Subcutaneous abdominal adipose tissue (tissue), 5 donors: ENCODE data around the gene CORO2B.

ENCODE experiments used
- H3K27ac ChIP-seq: one replicate; pipeline ENCODE4 v1.7.0; 2013; ENCODE audit warnings: low read depth, mild to moderate bottlenecking, inconsistent platforms, low read length, moderate library complexity
- H3K27me3 ChIP-seq, 5 donors: one replicate each; pipeline ENCODE4 v1.7.0; 2013; ENCODE audit warnings: low read length in 5 of 5, inconsistent platforms in 1 of 5; ENCODE audit not compliant: control insufficient read depth in 5 of 5, insufficient read depth in 4 of 5
- H3K36me3 ChIP-seq, 5 donors: one replicate each; pipeline ENCODE4 v1.7.0; 2013; ENCODE audit warnings: low read length in 5 of 5; ENCODE audit not compliant: control insufficient read depth in 5 of 5, insufficient read depth in 5 of 5
- H3K4me1 ChIP-seq, 5 donors: one replicate each; pipeline ENCODE4 v1.7.0; 2013; ENCODE audit warnings: low read length in 5 of 5, mild to moderate bottlenecking in 3 of 5, moderate library complexity in 1 of 5; ENCODE audit not compliant: control insufficient read depth in 5 of 5, insufficient read depth in 5 of 5
- H3K4me3 ChIP-seq, 5 donors: one replicate each; pipeline ENCODE4 v1.7.0; 2013; ENCODE audit warnings: low read length in 5 of 5, low read depth in 1 of 5
- H3K9ac ChIP-seq, 5 donors: one replicate each; pipeline ENCODE4 v1.7.0; 2013; ENCODE audit warnings: low read length in 5 of 5, mild to moderate bottlenecking in 4 of 5, moderate library complexity in 3 of 5
- H3K9me3 ChIP-seq, 5 donors: one replicate each; pipeline ENCODE4 v1.7.0; 2013; ENCODE audit warnings: low read length in 5 of 5; ENCODE audit not compliant: control insufficient read depth in 5 of 5
- donor health status: healthy.
- donor health status: healthy.
- donor health status: healthy.
- donor health status: healthy.
- donor health status: healthy.

The CORO2B gene

DNA sequence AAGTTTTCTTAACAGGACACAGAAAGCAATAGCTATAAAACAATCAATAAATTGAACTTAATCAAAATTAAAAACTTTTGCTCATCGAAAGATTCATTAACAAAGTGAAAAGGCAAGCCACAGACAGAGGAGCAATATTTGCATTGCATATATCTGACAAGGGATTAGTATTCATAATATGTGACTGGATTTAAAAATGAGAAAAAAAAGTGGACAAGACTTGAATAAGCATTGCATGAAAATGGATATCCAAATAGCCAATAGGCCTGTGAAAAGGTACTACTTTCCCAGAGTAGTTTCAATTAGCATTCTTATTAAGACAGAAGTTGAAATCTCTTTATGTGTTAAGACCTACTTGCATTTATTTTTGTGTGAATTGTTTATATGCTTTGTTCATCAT is 84.7 kb downstream of the CORO2B start:
- Histone ChIP-seq H3K4me3 (no peak overlapping the region), H3K36me3 (no peaks in the 10 kb centered on the region), H3K9me3 (no peaks in the 10 kb centered on the region), H3K27me3 (no peaks in the 10 kb centered on the region), H3K9ac (no peak overlapping the region), H3K27ac (no peak overlapping the region), H3K4me1 (peaks cover 0 to 9% (median 6%) of the 10 kb centered on the region in 5 donors)

DNA sequence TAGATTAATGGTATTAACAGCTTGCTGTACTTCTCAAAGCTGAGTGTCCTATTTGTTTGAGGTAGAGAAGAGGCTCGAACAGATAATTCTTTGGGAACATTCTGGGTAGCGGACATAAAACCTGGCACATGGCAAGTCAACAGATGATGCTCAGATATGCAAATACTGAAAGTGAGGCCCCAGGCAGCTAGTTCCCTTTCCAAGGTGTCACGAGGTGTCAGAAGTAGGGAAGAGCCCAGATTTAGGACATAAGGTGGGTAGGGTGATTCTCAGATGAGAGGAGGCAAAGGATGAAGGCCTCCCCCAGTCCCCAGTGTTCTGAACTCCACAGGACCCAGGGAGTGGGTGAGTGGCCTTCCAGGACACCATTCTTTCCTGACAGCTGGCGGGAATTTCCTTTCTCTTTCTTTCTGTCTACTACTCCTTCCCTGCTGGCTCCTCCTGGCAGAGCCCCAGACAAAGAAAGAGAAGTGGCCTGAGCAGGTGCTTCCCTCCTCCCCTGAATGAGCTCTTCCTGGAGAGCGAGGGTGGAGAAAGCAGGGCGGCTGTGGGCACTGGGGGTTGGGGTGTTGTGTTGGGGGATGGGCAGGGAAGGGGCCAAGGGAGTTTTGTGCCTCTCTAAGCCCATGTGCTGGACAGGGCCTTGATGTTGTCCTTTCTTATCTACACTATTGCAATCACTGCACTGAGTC is 87.5 kb downstream of the CORO2B start:
- Histone ChIP-seq H3K27me3 (no peaks in the 10 kb centered on the region), H3K4me3 (no peak overlapping the region), H3K4me1 (peaks cover 0 to 9% (median 4%) of the 10 kb centered on the region in 5 donors), H3K27ac (no peak overlapping the region), H3K9ac (no peak overlapping the region), H3K36me3 (no peaks in the 10 kb centered on the region), H3K9me3 (no peaks in the 10 kb centered on the region)

DNA sequence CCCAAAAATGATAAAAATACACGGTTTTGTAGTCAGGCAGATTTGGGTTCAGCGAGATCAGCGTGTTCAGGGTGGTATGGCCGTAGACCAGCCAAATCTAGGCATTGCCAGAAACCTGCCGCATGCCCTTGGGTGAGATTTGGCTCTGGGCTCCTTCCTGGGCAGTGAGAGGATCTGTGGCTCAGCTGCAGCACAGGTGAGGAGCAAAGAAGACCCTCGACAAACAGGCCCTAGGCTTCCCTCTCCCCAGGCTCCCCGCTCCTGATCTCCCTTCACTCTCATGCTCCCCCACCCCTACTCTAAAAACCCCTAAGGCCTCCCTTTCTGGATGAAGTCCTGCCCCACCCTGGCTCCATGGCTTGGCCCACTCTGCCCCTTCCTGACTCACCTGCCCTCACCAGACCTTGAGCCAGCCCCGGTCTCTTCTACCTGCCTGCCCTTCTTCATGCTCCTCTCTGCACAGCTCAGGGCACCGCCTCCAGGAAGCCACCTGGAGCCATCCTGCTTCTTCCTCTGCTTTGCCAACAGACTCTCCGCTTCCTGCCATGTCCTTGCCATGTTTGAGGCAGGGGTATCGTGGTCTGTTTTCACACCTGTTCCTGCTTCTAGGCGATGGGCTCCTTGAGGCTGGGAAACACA is 88.1 kb downstream of the CORO2B start:
- Histone ChIP-seq H3K27ac (no peak overlapping the region), H3K4me1 (peaks cover 0 to 9% (median 4%) of the 10 kb centered on the region in 5 donors), H3K9ac (no peak overlapping the region), H3K4me3 (no peak overlapping the region), H3K36me3 (no peaks in the 10 kb centered on the region), H3K9me3 (peaks cover 0 to 4% (median 0%) of the 10 kb centered on the region in 5 donors), H3K27me3 (no peaks in the 10 kb centered on the region)

DNA sequence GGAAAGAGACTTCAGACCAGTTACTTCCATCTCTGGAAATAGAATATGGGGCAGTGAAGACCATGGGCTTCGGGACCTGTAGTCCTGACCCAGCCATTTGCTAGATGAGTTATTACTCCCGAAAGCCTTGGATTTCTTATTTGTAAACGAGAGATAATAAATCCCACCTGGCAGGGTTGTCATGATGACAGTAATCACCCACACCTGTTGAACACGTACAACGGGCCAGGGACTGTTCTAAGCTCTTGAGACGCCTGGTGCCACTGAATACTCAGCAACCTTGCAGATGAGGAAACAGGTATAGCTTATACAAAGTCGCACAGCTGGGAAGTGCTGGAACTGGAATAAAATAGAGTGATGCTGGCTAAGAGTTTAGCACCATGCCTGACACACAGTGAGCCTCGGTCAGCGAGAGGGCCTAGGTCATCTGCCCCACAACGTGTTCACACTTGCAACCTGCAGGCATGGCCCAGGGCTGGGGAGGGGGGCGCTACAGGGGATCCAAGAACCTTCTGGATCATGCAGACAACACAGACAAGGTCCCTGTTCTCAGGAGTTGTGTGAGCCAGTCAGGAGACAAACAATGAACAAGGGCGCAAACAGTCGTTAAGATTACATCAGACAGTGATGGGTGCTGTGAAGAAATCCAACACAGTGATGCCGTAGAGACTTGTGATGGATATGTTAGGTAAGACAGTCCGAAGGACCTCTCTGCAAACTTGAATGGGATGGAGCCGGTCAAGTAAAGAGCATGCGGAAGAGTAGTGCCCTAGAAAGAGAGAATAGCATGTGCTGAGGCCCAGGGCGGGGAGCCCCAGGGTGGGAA is 89.2 kb downstream of the CORO2B start:
- H3K9ac ChIP-seq, result no peak overlapping the region
- H3K36me3 ChIP-seq, result no peaks in the 10 kb centered on the region
- H3K9me3 ChIP-seq, result peaks cover 0 to 4% (median 0%) of the 10 kb centered on the region in 5 donors
- no peaks in the 10 kb centered on the region for H3K27me3 ChIP-seq
- no peak overlapping the region for H3K4me3 ChIP-seq
- H3K27ac ChIP-seq, result no peak overlapping the region
- peaks cover 0 to 9% (median 4%) of the 10 kb centered on the region in 5 donors for H3K4me1 ChIP-seq

DNA sequence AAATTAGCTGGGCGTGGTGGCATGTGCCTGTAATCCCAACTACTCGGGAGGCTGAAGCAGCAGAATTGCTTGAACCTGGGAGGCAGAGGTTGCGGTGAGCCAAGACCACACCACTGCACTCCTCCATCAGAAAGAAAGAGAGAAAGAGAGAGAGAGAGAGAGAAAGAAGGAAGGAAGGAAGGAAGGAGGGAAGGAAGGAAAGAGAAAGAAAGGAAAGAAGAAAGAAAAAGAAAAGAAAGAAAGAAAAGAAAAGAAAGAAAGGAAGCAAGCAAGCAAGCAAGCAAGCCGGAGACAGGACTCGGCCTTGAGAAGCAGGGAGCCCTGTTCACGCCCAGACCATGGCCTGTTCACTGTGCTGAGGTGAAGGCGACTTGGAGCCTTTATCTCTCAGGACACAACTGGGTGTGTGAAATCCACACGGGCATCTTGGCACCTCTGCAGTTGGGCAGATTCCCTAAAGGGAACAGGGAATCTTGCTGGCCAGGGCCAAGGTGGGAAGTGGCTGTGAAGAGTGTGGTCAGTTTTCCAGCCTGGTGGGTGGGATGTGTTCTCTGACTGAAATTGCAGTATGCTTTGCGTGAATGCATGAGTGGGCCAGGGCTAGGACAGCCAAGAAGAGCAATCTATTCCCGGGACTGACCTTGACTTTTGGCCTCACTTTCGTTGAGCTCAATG is 90.3 kb downstream of the CORO2B start:
- Histone ChIP-seq H3K4me3 (no peak overlapping the region), H3K4me1 (peaks cover 0 to 13% (median 8%) of the 10 kb centered on the region in 5 donors), H3K36me3 (no peaks in the 10 kb centered on the region), H3K27ac (no peak overlapping the region), H3K27me3 (no peaks in the 10 kb centered on the region), H3K9ac (no peak overlapping the region), H3K9me3 (peaks cover 0 to 4% (median 0%) of the 10 kb centered on the region in 5 donors)

DNA sequence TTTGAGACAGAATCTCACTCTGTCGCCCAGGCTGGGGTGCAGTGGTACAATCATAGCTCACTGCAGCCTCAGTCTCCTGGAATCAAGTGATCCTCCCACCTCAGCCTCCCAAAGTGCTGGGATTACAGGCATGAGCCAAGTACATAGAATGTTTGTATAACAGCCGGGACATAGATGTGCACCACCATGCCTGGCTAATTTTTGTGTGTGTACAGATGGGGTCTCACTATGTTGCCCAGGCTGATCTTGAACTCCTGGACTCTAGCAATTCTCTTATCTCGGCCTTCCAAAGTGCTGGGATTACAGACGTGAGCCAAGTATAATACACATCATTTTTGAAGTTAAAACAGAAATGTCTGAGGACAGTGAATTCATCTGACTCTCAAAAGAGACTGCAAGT is 93.5 kb downstream of the CORO2B start:
- no peak overlapping the region for H3K9ac ChIP-seq
- peaks cover 0 to 18% (median 11%) of the 10 kb centered on the region in 5 donors for H3K4me1 ChIP-seq
- H3K36me3 ChIP-seq, result no peaks in the 10 kb centered on the region
- peaks cover 0 to 4% (median 0%) of the 10 kb centered on the region in 5 donors for H3K9me3 ChIP-seq
- no peak overlapping the region for H3K4me3 ChIP-seq
- H3K27me3 ChIP-seq, result no peaks in the 10 kb centered on the region
- no peak overlapping the region for H3K27ac ChIP-seq

DNA sequence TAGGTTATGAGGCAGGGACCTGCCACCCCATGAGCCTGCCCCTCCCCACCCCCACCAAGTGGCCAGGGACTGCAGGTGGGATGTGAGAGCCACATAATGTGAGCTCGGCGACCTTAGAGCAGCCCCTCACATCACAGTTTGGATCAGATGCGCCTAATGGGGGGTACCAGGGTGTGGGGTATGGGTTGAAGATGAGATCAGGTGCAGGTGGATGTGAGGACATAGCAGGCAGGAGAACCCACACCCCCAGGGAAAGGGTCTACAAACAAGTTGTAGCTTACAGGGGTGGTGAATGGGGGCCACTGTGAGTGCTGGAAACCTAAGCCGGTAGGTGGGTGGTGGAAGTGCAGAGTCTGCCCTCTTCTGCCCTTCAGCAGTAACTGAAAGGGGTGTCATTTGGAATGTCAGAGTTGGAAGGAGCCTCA is 94.0 kb downstream of the CORO2B start:
- Histone ChIP-seq H3K27me3 (no peaks in the 10 kb centered on the region), H3K4me3 (no peak overlapping the region), H3K4me1 (peaks cover 0 to 18% (median 11%) of the 10 kb centered on the region in 5 donors), H3K36me3 (no peaks in the 10 kb centered on the region), H3K27ac (no peak overlapping the region), H3K9me3 (peaks cover 0 to 4% (median 0%) of the 10 kb centered on the region in 5 donors), H3K9ac (no peak overlapping the region)

DNA sequence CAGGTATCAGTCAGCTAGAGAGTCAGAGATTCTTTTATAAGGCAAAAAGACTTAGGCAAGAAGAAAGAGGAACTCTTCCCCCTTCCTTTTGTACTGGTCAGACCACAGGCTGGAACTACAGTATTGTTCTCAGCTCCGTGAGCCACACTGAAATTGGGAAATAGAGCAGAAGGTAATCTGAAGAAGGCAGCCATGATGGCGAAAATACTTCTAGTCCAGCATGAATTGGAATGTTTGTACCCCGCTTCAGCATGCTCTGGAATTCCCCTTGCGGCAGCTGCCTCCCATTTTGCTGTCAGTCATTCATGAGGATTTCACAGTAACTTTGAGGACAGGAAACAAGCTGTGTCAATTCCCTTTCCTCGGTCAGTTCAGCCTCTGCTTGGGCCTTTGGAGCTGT is 96.2 kb downstream of the CORO2B start:
- Histone ChIP-seq H3K9me3 (peaks cover 0 to 4% (median 0%) of the 10 kb centered on the region in 5 donors), H3K4me1 (peaks cover 0 to 23% (median 11%) of the 10 kb centered on the region in 5 donors), H3K4me3 (no peak overlapping the region), H3K9ac (no peak overlapping the region), H3K36me3 (no peaks in the 10 kb centered on the region), H3K27me3 (no peaks in the 10 kb centered on the region), H3K27ac (no peak overlapping the region)

DNA sequence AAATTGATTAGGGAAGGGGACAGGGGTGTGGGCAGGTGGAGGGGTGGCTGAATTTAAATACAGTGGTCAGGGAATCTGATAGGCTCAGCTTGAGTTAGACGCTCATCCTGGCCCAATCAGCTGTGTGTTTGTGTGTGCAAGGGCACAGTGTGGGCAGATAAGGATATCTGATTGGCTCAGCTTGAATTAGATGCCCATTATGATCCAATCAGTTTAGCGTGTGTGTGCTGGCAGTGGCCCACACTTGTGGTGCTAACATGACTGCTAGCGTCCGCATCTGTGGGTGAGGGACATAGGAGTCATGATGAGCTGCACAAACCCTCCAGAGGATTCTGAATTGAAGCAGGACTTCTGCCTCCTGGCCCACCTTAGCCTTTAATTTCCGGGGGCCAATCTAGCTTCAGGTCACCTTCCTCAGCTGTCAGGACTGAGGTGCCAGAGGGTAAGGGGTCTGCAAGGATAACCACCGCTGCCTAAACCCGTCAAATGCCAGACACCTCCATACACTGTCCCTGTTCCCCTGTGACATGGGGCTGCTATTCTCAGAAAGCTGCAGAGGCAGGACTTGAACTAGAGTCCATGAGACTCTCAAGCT is 97.3 kb downstream of the CORO2B start:
- H3K27ac ChIP-seq, result no peak overlapping the region
- peaks cover 0 to 4% (median 0%) of the 10 kb centered on the region in 5 donors for H3K9me3 ChIP-seq
- no peak overlapping the region for H3K4me3 ChIP-seq
- no peaks in the 10 kb centered on the region for H3K36me3 ChIP-seq
- H3K4me1 ChIP-seq, result peaks cover 0 to 23% (median 11%) of the 10 kb centered on the region in 5 donors
- H3K27me3 ChIP-seq, result no peaks in the 10 kb centered on the region
- H3K9ac ChIP-seq, result no peak overlapping the region
